GM21619 (cell line): ENCODE results near the gene GPM6B.

Experiments used
- ATAC-seq: cut with Tn5 transposase; IDR thresholded peaks from one replicate; pipeline ENCODE4 v1.9.1; 2021; ENCODE audit not compliant: unreplicated experiment

GPM6B gene, protein sequence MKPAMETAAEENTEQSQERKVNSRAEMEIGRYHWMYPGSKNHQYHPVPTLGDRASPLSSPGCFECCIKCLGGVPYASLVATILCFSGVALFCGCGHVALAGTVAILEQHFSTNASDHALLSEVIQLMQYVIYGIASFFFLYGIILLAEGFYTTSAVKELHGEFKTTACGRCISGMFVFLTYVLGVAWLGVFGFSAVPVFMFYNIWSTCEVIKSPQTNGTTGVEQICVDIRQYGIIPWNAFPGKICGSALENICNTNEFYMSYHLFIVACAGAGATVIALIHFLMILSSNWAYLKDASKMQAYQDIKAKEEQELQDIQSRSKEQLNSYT

DNA sequence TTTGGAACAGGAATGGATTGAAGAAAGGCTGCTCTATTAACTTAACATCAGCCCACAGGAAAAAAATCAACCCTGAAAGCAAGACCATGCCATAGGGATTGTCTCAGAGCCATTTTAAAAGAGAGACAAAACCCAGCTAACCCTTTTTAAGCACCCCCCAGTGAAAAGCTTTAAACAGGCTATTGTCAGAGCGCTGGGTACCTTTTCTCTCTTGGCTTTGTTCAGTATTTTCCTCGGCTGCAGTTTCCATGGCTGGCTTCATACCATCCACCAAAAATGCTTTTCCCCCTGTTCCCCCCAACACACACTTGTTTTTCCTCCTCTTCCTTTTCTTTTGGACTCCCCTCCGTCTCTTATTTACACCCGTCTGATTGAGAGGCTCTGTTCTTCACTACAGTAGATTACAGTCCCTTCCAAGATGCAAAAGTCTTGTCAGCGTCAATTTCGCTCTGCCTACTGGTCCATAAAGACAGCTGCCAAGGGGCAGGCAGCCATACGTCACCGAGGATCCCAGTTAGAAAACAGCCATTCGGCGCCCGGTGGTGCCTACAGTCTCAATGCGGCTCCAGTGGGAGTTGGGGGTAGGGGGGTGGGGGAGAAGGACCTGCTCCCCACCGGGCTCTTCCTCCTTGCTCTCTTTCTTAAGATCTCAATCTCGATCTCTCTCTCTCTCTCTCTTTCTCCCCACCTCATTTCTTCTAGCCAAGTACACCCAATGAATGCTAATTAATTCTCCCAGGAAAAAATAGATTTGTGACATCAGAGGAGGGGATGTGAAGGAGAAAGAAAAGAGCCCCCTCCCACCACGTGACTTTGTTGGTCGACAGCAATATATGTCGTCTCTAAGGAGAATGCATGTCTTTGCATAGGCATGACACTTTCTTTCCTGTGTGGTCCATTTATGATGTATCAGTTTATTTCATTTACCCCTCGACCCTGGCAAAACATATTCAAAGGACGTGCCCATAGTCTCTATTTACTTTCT is at the start of gene GPM6B:
Gene GPM6B, minus strand, starts transcription at position 451 of the 985 bp plus-strand sequence. Its CDS starts 189 bp downstream, at position 262.
- no peak for ATAC-seq

DNA sequence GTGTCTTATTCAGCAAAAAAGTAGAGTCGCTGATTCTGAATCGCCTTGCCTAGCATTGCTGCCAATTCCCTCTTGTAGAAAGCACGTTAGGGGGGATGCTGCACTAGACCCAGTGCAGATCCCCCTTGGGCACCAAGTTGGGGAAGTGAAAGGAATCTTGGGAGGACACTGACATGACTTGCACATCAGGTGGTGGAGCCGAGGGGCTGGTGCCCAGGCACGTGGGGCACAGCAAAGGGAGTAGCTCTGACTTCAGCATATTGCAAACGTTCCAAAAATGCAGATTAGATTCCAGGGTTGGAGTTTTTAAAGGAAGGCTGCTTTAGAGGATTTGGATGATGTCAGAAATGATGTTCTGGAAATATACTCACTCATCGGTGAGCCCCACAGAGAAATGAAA is 47.4 kb upstream of the GPM6B start:
- ATAC-seq, result no peak

DNA sequence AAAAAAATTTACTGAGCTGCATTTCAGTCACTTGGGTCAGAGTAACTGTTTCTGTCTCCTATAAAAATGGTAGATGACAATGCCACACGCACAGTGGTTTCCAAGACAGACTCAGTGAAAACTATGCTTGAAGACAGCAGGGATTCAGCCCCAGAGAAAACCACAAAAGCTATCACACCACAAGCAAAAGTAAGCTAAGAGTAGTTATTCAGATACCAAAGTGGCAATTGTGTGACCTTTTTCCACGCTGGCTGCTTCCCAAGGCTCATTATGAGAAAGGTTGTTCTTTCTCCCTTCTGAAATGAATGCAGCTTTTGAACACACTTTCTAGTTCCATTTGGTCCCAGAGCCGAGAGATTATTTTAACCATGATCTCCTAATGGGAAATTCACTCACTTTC is 46.4 kb upstream of the GPM6B start:
- ATAC-seq, result no peak

DNA sequence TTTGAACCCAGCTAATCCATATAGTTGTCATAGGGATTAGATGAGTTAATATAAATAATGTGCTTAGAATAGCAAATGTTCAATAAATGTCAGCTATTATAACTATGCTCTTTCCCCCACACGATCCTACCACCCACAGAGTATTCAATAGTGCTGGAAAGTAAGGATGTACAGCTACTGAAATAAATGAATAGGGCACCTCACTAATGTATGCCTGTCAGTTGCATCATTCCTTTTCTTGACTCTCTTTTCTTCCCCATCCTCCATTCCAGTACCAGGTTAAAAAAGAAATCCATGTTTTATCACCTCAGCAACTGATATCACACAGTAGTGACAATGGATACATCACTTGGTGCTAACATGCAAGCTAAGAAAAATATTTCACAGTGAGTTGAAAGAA is 42.8 kb upstream of the GPM6B start:
- ATAC-seq, result no peak

DNA sequence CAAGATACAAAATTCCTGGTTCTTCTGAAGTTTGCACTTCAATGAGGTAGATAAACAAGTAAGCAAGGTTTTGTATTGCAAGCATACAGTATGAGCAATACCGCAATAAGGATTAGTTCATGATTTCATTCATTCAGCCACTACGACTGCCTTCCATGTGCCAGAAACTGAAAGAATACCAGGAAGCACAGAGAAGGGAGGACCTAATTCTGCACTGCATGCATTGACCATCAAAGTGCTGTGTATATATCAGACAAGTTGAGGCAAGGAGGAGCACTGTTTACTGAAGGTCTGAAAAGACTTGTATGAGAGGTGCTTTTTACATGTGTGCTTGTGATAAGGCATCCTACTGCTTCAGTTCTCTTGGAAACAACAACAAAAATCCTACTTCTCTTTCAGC is 40.9 kb upstream of the GPM6B start:
- no peak for ATAC-seq

DNA sequence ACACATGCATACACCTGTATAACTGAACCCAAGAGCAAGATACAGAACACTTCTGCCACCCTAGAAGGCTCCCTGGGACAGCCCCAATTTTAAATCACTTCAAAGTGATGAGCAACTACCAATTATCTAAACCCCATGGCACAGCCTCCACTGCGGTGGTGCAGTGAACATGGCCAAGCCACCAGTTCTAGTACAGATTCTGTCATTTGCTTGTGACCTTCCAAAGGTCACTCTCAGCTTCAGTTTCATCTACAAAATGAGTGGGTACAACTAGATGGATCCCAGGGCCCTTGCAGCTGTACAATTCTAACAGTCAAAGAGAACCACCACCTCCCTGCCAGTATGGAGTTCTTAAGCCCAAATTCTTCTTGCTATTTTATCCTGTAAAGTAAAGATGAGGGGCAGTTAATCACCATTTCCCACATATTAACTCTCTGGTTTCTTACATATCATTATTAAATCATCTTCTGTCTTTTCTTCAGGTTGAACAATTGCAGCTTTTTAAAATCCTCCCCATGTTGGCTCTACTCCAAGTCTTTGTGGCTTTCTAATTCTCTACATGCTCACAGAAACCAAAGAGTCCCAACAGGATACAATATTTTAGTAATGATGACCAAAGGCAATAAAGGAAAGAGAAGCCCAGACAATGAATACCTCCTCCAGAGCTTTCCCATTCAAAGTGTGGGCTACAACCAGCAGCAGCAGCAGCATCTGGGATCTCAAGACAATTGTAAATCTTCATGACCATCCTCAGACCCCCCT is 39.0 kb upstream of the GPM6B start:
- ATAC-seq, result no peak

DNA sequence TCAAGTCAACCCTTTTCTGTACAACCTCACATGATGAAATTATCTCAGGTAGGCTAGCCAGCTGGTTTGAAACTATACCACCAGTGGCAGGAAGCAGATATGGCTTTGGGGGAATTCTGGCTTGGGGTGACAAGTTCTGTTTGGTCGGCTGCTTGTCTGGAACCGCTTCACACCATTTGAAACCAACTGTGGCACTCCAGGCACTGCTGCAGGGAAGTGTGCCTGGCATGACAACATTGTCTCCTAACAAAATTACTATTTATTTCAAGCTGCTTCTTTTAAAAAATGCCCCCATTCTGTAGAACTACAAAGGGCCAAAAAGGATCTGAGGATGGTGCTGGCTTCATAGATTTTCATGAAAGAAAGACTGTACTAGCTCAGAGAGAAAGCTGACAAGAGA is 37.1 kb upstream of the GPM6B start:
- ATAC-seq, result no peak

DNA sequence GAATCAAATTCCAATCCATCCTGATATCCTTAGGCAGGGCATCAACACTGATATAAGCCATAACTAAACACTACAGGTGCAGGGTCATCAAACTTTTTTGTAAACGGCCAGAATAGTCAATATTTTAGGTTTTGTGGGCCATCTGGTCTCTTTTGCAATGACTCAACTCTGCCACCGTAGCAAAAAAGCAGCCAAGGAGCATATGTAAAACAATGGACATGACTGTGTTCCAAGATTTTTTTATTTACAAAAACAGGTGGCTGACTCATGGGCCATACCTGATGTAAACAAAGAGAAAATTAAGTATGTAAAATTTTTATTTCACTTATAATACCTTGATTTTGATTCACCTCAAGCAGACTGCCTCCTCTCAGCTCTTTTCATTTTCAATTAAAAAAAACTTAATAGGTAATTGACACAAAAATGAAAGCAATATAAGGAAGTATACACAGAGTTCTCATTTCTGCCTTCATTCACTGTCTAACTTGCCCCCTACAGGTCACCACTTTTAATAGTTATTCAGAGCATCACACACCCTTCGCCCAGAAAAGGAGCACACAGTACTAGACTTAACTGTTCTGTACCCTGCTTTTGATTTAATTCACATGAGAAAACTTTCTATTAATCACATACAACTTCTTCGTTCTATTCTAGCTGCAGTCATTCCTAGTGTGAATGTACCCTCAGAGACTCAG is 35.3 kb upstream of the GPM6B start:
- peak; percentile 58 for ATAC-seq

DNA sequence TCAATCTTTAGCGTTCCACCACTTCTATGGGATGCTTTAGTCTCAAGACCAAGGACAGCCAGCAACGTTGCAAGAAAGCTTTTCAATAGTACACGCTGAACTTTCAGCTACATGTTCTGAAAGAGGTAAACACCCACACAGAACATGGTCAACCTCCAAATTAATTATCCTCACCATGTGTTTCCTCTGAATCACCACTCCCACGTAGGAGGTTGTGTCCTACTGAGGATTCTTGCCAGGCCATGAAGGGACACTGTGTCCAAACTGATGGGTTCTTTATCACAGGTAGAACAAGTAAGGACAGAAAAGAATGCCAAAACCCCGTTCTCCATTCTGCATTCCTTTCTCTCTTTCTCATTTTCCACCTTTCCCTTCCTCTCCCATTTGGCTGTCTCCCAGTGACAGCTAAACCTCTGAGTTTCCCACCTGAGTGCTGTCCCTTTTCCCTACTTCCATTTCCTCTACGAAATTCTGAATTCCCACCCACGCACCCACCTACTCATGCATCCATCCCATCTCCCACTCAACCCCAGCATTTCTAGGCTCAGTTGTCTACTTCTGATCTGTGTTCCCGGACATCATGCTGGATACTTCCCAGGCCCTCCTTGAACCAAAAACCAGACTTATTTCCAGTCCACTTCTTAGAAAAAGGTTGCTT is 29.0 kb upstream of the GPM6B start:
- ATAC-seq, result no peak

DNA sequence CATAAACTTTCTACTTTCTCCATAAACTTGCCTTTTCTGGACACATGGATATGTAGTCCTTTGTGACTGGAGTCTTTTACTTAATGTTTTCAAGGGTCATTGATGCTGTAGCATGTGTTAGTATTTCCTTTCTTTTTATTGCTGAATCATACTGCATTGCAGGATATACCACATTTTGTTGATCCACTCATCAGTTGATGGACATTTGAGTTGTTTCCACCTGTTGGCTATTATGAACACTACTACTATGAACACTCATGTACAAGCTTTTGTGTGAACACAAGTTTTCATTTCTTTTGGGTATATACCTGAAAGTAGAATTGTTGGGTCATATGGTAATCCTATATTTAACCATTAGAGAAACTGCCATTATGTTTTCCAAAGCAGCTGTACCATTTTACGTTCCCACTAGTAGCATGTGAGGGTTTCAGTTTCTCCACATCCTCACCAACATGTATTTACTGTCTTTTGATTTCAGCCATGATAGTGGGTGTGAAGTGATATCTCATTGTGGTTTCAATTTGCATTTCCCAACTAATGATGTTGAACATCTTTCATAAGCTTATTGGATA is 26.3 kb upstream of the GPM6B start:
- ATAC-seq, result no peak

DNA sequence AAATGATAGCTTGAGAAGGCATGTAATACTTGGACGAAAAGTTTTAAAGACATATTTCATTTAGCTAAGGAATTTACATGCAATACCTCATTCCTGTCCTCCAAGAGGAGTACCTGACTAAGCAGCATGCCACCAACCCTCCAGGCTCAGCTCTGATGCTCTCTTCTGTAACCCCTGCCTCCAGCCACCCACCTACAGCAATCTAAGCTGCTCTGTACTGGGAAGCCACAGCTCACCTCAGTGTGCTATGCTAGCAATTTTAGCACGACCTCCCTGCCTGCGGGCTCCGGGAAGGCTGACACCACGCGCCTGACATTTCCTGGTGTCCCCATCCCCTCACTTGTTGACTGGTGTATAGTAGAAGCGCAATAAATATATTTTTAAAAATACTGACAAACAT is 23.2 kb upstream of the GPM6B start:
- ATAC-seq, result no peak

DNA sequence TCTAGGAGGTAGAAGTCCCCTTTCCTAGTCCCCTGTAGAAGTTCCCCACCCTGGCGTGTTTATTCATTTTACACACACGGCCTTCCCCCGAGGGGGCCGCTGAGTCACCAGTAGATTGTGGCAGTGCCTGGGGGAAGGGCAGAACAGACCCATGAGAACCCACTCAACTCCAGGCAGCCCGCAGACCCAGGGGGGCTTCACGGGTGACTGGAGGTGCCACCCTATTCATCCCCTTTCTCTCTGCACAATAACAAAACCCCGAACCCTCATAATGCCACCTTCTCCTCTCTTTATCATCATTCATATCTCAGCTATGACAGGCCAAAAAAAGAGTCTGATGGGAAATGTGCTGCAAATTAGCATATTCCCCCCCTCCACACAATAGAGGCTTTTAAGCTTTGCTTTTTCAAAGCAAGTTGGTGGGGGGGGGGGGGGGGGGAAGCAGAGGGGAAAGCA is 20.4 kb upstream of the GPM6B start:
- ATAC-seq, result no peak

DNA sequence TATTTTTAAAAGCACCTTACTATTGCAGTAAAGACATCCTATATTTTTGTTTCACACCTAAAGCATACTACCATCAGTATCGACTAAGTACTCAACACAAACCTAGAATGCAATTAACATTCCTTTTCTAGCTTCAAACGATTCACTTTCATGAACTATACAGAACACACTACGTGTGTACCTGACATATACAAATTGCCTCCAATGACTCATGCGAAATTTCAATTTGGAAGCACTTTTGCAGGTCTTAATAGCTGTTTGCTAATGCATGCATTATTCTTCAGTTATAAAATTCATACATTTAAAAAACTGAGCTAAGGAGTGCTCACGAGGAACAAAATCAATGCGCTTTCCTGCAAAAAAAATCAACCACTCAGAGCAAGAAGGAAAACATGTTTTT is 19.7 kb upstream of the GPM6B start:
- ATAC-seq, result no peak

DNA sequence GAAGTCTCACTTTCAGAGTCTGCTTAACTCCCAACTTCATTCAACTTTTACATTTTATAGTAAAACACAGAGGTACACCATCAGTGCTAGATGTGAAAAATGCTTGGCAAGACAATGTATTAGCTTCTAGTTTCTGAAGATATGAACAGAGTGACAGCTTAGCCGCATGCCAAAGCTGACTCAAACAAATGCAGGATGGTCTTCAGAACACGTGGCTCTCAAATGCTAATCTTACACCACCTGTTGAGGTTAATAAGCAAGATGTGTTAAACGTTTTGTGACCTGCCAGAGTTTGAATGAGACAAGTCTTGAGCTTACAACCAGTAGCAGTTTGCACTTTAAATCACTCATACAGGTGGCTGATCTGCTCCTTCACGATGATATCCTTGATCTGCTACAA is 18.9 kb upstream of the GPM6B start:
- no peak for ATAC-seq

DNA sequence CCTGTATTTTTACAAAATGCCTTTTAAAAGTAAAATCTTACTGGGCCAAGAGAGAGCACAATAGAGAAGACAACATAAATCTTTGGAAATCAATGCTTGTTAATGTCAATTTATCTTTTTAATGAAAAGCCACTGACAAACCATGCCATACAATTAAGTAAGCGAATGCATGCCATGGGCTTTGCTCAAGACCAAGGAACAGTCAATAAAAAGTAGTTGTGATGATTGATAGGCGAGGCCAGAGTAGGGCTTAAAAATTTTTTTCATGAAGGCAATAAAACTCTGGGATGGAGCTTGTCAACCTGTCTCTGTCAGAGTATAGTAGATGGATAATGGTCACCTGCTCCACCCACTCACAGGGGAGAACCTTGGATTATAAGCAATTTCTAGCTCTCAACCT is 17.5 kb upstream of the GPM6B start:
- ATAC-seq, result no peak

DNA sequence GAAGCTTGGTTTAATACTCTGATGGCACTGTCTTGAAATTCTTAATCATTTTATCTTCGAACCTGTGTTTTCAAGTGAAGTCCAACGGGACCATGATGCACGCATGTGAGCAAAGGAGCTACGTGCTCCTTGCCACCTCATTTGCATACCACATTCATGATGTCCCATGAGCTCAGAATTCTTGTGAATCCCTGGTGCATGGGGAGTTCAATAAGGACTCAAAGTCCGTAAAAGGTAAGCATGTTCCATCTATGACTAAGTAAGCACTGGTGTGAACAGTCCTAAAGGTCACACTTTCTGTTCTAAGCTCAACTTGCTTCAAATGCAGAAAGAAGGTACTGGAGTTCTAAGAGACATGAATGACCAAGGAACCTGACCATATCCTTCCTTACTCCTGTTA is 13.1 kb upstream of the GPM6B start:
- no peak for ATAC-seq

DNA sequence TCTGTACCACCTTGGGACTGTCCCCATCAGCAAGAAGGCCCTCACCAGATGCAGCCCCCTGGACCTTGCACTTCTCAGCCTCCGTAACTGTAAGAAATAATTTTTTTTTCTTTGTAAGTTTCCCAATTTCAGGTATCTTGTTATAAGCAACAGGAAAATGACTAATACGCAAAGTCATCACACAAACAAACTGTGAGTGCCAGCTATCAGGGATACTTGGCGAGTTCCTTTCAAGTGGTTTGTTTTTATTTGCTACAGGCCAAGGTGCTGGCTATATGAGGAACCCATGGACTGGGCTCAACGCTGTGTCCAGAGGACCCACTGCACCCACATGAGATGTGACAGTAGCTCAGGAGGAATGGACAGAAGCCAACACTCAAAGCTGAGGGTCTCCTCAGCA is 11.5 kb upstream of the GPM6B start:
- ATAC-seq, result no peak

DNA sequence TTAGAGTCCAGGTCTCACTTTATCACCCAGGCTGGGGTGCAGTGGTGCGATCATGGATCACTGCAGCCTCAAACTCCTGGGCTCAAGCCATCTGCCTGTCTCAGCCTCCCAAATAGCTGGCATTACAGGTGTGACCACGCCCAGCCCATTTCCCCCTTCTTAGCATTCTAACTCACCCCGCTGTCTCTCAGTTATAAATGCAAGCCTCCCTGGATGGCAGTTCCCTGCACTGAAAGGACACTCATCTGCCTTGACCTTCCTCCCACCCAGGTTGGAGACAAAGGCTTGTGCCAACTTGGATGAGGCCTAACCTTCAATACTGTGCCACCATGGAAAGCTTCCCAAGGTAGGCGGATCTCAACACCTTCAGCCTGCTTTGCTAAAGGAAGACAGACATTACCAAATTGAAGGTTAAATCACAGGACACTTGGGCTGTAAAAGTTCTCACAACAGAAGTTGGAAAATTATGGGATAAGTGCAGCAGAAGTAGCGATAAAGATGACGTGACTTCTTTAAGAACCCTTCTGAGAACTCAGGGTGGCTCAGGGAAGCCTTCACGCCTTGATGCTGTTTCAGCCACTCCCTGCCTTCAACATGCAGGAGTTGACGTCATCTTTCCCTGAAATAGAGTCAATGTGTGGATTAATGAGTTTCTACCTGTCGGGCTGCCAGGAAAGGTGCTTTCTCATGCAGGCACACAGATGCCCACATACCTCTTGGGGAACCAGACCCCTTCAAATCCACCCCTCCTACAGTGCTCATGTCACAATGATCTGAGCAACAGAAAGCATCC is 10.6 kb upstream of the GPM6B start:
- ATAC-seq, result no peak

DNA sequence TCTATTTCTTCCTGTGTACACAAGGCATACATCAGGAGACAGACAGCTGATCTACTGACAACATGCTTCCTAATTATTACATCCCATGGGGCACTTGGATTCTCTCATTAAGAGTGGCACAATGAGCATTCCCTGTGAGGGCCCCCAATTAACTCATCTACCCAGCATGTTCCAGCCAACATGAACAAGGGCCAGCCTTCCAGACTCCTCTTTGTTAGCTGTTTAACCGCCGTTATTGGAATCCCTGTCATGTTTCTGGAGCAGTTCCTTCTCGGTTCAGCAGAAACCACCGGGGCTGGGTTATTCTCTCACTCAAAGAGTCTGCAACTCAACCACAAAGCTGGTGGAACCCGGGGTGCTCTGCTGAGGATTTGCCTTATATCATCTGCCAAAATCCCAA is 9.9 kb upstream of the GPM6B start:
- ATAC-seq, result no peak
